ENCODE measurements around the gene DDA1.

DDA1 gene

GRCh38 chr19:17281391-17282304 is 27.7 kb upstream of the DDA1 start, which contains the start of gene ANKLE1:
Gene ANKLE1 (plus strand): TSS chr19:17281901. CDS start chr19:17281921, 20 bp downstream.
- TF ChIP-seq GATA2 (IDR thresholded peaks at IDR 0.05; ENCODE audit: low read depth, low read length), result no peak
- TF ChIP-seq GATA3 (IDR thresholded peaks at IDR 0.05; ENCODE audit: low read depth, low read length), result no peak

- TF ChIP-seq GATA2 (IDR thresholded peaks at IDR 0.05; ENCODE audit: low read depth, low read length) (no peak), GATA3 (IDR thresholded peaks at IDR 0.05; ENCODE audit: low read depth, low read length) (no peak)
Observed at GRCh38 chr19:17282488-17283125, 26.8 kb upstream of the DDA1 start.

GRCh38 chr19:17283504-17283996 is 25.8 kb upstream of the DDA1 start:
- no peak for TF ChIP-seq GATA3 (IDR thresholded peaks at IDR 0.05; ENCODE audit: low read depth, low read length)
- no peak for TF ChIP-seq GATA2 (IDR thresholded peaks at IDR 0.05; ENCODE audit: low read depth, low read length)

- no peak for TF ChIP-seq GATA3 (IDR thresholded peaks at IDR 0.05; ENCODE audit: low read depth, low read length)
- no peak for TF ChIP-seq GATA2 (IDR thresholded peaks at IDR 0.05; ENCODE audit: low read depth, low read length)
Observed at GRCh38 chr19:17285415-17286135, 23.8 kb upstream of the DDA1 start.

- TF ChIP-seq GATA2 (IDR thresholded peaks at IDR 0.05; ENCODE audit: low read depth, low read length) (no peak), GATA3 (IDR thresholded peaks at IDR 0.05; ENCODE audit: low read depth, low read length) (no peak)
Observed at GRCh38 chr19:17286263-17286662, 23.1 kb upstream of the DDA1 start.

- TF ChIP-seq GATA2 (IDR thresholded peaks at IDR 0.05; ENCODE audit: low read depth, low read length) (no peak), GATA3 (IDR thresholded peaks at IDR 0.05; ENCODE audit: low read depth, low read length) (no peak)
Observed at GRCh38 chr19:17286752-17287151, 22.6 kb upstream of the DDA1 start.

- TF ChIP-seq GATA2 (IDR thresholded peaks at IDR 0.05; ENCODE audit: low read depth, low read length), result no peak
- no peak for TF ChIP-seq GATA3 (IDR thresholded peaks at IDR 0.05; ENCODE audit: low read depth, low read length)
Observed at GRCh38 chr19:17289489-17289888, 19.9 kb upstream of the DDA1 start.

- TF ChIP-seq GATA2 (IDR thresholded peaks at IDR 0.05; ENCODE audit: low read depth, low read length) (no peak), GATA3 (IDR thresholded peaks at IDR 0.05; ENCODE audit: low read depth, low read length) (no peak)
Observed at GRCh38 chr19:17292301-17293074, 16.9 kb upstream of the DDA1 start.

GRCh38 chr19:17293605-17294004 is 15.8 kb upstream of the DDA1 start:
- no peak for TF ChIP-seq GATA3 (IDR thresholded peaks at IDR 0.05; ENCODE audit: low read depth, low read length)
- no peak for TF ChIP-seq GATA2 (IDR thresholded peaks at IDR 0.05; ENCODE audit: low read depth, low read length)

GRCh38 chr19:17294051-17294891 is 15.1 kb upstream of the DDA1 start:
- TF ChIP-seq GATA3 (IDR thresholded peaks at IDR 0.05; ENCODE audit: low read depth, low read length) (no peak), GATA2 (IDR thresholded peaks at IDR 0.05; ENCODE audit: low read depth, low read length) (no peak)

GRCh38 chr19:17296273-17296672 is 13.1 kb upstream of the DDA1 start:
- no peak for TF ChIP-seq GATA2 (IDR thresholded peaks at IDR 0.05; ENCODE audit: low read depth, low read length)
- no peak for TF ChIP-seq GATA3 (IDR thresholded peaks at IDR 0.05; ENCODE audit: low read depth, low read length)

GRCh38 chr19:17296976-17297375 is 12.4 kb upstream of the DDA1 start:
- TF ChIP-seq GATA3 (IDR thresholded peaks at IDR 0.05; ENCODE audit: low read depth, low read length) (no peak), GATA2 (IDR thresholded peaks at IDR 0.05; ENCODE audit: low read depth, low read length) (no peak)
